ENCODE measurements around the gene GIMAP2.

- TF ChIP-seq CTCF (IDR thresholded peaks at IDR 0.05): no peak
- TF ChIP-seq POLR2A (IDR thresholded peaks at IDR 0.05): no peak
Observed at GRCh38 chr7:150648353-150649079, 37.0 kb upstream of the GIMAP2 start.
